Measurements from ENCODE around the gene DOLPP1. TPM values are rescaled to one million over a fixed set of nuclear protein-coding genes. Genes with fewer than 3 reads are reported as not detected.

Gene DOLPP1
- total and polyA plus RNA-seq, 2 of the 13 experiments (the other 11 are each of a cell fraction or from before 2014, with no cell fraction given): 21.0 to 34.1 TPM

DNA sequence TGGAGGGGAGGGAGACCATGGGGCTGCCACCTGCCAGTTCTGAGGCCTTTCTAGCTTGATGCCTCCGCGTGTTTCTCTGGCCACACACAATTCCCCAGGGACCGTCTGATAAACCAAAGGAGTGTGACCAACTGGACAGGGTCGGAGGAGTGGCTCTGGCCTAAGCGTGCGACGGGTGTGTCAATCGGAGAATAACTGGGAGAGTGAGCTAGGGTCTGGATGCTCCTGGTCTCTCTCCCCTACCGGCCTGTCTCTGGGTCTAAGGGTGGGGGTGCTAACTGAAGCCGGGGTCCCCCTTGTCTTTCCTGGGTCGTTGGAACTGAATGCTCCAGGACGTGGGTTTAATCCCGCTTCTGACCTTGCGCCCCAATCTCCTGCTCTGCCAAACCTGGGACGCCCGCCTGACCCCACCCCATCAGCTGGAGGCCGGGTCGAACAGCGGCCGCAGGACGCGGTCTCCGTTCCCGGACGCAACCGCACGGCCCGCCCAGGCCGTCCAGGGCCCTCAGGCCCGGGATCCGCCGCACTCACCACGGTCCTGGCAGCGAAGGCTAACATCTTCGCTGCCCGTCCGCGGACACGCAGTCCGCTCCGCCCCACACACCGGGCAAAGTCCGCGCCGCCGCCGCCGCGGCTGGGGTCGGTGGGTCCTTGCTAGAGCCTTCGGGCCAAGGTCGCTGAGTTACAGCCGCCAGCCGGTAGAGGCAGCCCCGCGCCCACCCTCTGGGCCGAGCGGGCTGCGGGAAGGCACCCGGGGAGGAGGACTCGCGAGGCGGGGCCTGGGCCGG, 29.2 kb downstream of the DOLPP1 start (continued):
- TF ChIP-seq LCORL (IDR thresholded peaks at IDR 0.05) (no peak), LCORL (CRISPR knock-in tag; IDR thresholded peaks at IDR 0.05) (no peak; the same call in 1 of the 2 replicates), ZNF383 (CRISPR knock-in tag; IDR thresholded peaks at IDR 0.05; ENCODE audit: borderline replicate concordance) (no peak), GTF2F1 (IDR thresholded peaks at IDR 0.05; ENCODE audit: low read length) (no peak), ZKSCAN5 (CRISPR knock-in tag; IDR thresholded peaks at IDR 0.05) (no peak), EED (CRISPR knock-in tag; IDR thresholded peaks at IDR 0.05) (no peak), MAFG (CRISPR knock-in tag; IDR thresholded peaks at IDR 0.05) (no peak), ZMAT5 (CRISPR knock-in tag; IDR thresholded peaks at IDR 0.05; ENCODE audit: borderline replicate concordance, low read depth) (no peak), HNRNPH1 (optimal IDR thresholded peaks at IDR 0.05; ENCODE audit: low read depth, low read length) (no peak), TEAD2 (CRISPR knock-in tag; IDR thresholded peaks at IDR 0.05) (0 out of 2 replicates have a peak, but pooled peaks have one; percentile 8), SALL2 (CRISPR knock-in tag; IDR thresholded peaks at IDR 0.05) (no peak; the same call in 1 of the 2 replicates), MED1 (CRISPR knock-in tag; IDR thresholded peaks at IDR 0.05) (peak; percentile 71), GLI4 (CRISPR knock-in tag; IDR thresholded peaks at IDR 0.05; ENCODE audit: borderline replicate concordance) (no peak), BCL6 (CRISPR knock-in tag; IDR thresholded peaks at IDR 0.05) (no peak), ZNF83 (CRISPR knock-in tag; IDR thresholded peaks at IDR 0.05; ENCODE audit: borderline replicate concordance) (no peak), GZF1 (CRISPR knock-in tag; IDR thresholded peaks at IDR 0.05) (peak; percentile 20; the same call in 1 of the 2 replicates), ZFP37 (CRISPR knock-in tag; IDR thresholded peaks at IDR 0.05; ENCODE audit: borderline replicate concordance) (peak; percentile 16; the same call in 1 of the 2 replicates), ZNF777 (CRISPR knock-in tag; IDR thresholded peaks at IDR 0.05) (peak; percentile 88), ZNF343 (CRISPR knock-in tag; IDR thresholded peaks at IDR 0.05) (no peak), AGO2 (optimal IDR thresholded peaks at IDR 0.05; ENCODE audit: low read depth, low read length) (peak; percentile 22), ZNF34 (CRISPR knock-in tag; IDR thresholded peaks at IDR 0.05; ENCODE audit: borderline replicate concordance) (no peak), ZNF441 (CRISPR knock-in tag; IDR thresholded peaks at IDR 0.05; ENCODE audit: borderline replicate concordance) (peak; percentile 96), ZNF251 (CRISPR knock-in tag; IDR thresholded peaks at IDR 0.05) (no peak), ZNF570 (CRISPR knock-in tag; IDR thresholded peaks at IDR 0.05; ENCODE audit: borderline replicate concordance) (no peak), STAT5B (CRISPR knock-in tag; IDR thresholded peaks at IDR 0.05) (no peak), ZBTB37 (CRISPR knock-in tag; IDR thresholded peaks at IDR 0.05) (no peak), GATA4 (IDR thresholded peaks at IDR 0.05; ENCODE audit: borderline replicate concordance, low read depth) (no peak), HNRNPUL1 (IDR thresholded peaks at IDR 0.05; ENCODE audit: low read depth, low read length) (no peak), FOXK2 (IDR thresholded peaks at IDR 0.05) (no peak), MIER3 (CRISPR knock-in tag; IDR thresholded peaks at IDR 0.05; ENCODE audit: borderline replicate concordance) (peak; percentile 9; the same call in 1 of the 2 replicates)
- TF ChIP-seq, protein P1, sequence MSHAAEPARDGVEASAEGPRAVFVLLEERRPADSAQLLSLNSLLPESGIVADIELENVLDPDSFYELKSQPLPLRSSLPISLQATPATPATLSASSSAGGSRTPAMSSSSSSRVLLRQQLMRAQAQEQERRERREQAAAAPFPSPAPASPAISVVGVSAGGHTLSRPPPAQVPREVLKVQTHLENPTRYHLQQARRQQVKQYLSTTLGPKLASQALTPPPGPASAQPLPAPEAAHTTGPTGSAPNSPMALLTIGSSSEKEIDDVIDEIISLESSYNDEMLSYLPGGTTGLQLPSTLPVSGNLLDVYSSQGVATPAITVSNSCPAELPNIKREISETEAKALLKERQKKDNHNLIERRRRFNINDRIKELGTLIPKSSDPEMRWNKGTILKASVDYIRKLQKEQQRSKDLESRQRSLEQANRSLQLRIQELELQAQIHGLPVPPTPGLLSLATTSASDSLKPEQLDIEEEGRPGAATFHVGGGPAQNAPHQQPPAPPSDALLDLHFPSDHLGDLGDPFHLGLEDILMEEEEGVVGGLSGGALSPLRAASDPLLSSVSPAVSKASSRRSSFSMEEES (CRISPR knock-in tag; IDR thresholded peaks at IDR 0.05): 0 out of 2 replicates have a peak, but pooled peaks have one; percentile 12

All from HepG2 (cell line).